GM12878 (cell line): Measurements from ENCODE around the gene PPT1.
A peak's percentile ranks its signal among the peaks of the same experiment; 100 is the strongest.
"Not testable (repeated sequence)": the region's sequence is repeated elsewhere in the genome, so short reads cannot be mapped to it uniquely, and the experiment has no call there.

ENCODE experiments used
- ATF2 ChIP-seq: IDR thresholded peaks from 2 replicates; pipeline ENCODE4 v1.6.1; 2012; ENCODE audit warnings: low read length, inconsistent platforms
- ATF3 ChIP-seq: IDR thresholded peaks from 2 replicates; pipeline ENCODE4 v1.6.1; 2011; ENCODE audit warnings: low read depth, mild to moderate bottlenecking, low read length, moderate library complexity, borderline replicate concordance; ENCODE audit errors: extremely low read depth
- CTCF ChIP-seq, 3 experiments: IDR thresholded peaks in 2 of 3; conservative IDR thresholded peaks in 1 of 3; 2 replicates each; pipeline ENCODE4 v1.5.1; 2011; ENCODE audit warnings: low read depth in 3 of 3, low read length in 3 of 3, mild to moderate bottlenecking in 3 of 3, control low read depth in 2 of 3, moderate library complexity in 2 of 3, inconsistent platforms in 1 of 3, mixed read lengths in 1 of 3; ENCODE audit not compliant: control insufficient read depth in 2 of 3, insufficient read depth in 1 of 3; ENCODE audit errors: extremely low read depth in 1 of 3
- E2F8 ChIP-seq: fragments of 450-650 bp; IDR thresholded peaks from 2 replicates; pipeline ENCODE4 v1.6.1; 2018; ENCODE audit warnings: mild to moderate bottlenecking, low read depth, moderate library complexity; ENCODE audit not compliant: partially characterized antibody
- EZH2 ChIP-seq: IDR thresholded peaks from 2 replicates; pipeline ENCODE4 v1.6.1; 2012; ENCODE audit warnings: low read depth, mild to moderate bottlenecking, control low read depth, inconsistent platforms, low read length, borderline replicate concordance; ENCODE audit not compliant: control insufficient read depth
- HDAC2 ChIP-seq: fragments of 200-600 bp; sonication (generic); IDR thresholded peaks from 2 replicates; pipeline ENCODE4 v1.6.1; 2017
- IKZF2 ChIP-seq, 2 experiments: fragments of 450-650 bp; IDR thresholded peaks; 2 replicates each; pipeline ENCODE4 v1.6.1; 2017; ENCODE audit warnings: mild to moderate bottlenecking in 2 of 2, moderate library complexity in 2 of 2
- JUND ChIP-seq: IDR thresholded peaks from 2 replicates; pipeline ENCODE4 v1.6.1; 2012; ENCODE audit warnings: low read depth, mild to moderate bottlenecking, low read length, improper control_type of control experiment, moderate library complexity
- POLR2A ChIP-seq: IDR thresholded peaks from 2 replicates; pipeline ENCODE4 v1.6.1; 2011; ENCODE audit warnings: low read depth, mild to moderate bottlenecking, low read length
- RCOR1 ChIP-seq: conservative IDR thresholded peaks from 2 replicates; pipeline ENCODE4 v1.6.1; 2012; ENCODE audit warnings: low read depth, low read length, improper control_type of control experiment
- SPI1 ChIP-seq: IDR thresholded peaks from 2 replicates; pipeline ENCODE4 v1.6.1; 2011; ENCODE audit warnings: low read depth, mild to moderate bottlenecking, low read length, moderate library complexity, borderline replicate concordance; ENCODE audit not compliant: insufficient read depth

GRCh38 chr1:40084750-40085149 lies 12.3 kb downstream of the PPT1 start:
- TF ChIP-seq E2F8, RCOR1, SPI1, EZH2, POLR2A, JUND, HDAC2, ATF2, ATF3: not testable (repeated sequence)
- TF ChIP-seq IKZF2 (IDR thresholded peaks at IDR 0.05), result peak in 1 of 2 experiments; percentile 35; a peak in 1 of 4 replicates
- peak; percentile 45 to 74 (median 72) for TF ChIP-seq CTCF (IDR thresholded peaks at IDR 0.05 in 2 of 3, conservative IDR thresholded peaks at IDR 0.05 in 1 of 3; ENCODE audit: control insufficient read depth in 2 of 3, extremely low read depth in 1 of 3, insufficient read depth in 1 of 3, low read depth in 3 of 3, low read length in 3 of 3)
